K562 (cell line): ENCODE measurements around the gene VTCN1. TPM values are rescaled to one million over a fixed set of nuclear protein-coding genes. Genes with fewer than 3 reads are reported as not detected.

Experiments used
- ATAC-seq: fragments of 200-7000 bp; cut with Tn5 transposase; 3 replicates; pipeline ENCODE4 v1.9.1; 2020; ENCODE audit warnings: moderate library complexity
- BruUV-seq: library from RNA; stranded (reverse); fragments of 400-500 nt; replicated peaks from 2 replicates; lab custom pipeline; 2021; lab: Mats Ljungman, UMichigan
- CTCF ChIA-PET: fragments of 300-600 bp; formaldehyde crosslinking; extraction: SDS; loops from one replicate; lab custom pipeline; 2021; ENCODE audit warnings: low intra/inter-chr PET ratio; lab: Yijun Ruan, JAX
- POLR2A ChIA-PET: fragments of 300-600, 350-650 bp; sonication (Branson Sonifier 250); formaldehyde crosslinking; extraction: SDS; loops from one replicate; lab custom pipeline; 2021; ENCODE audit warnings: antibody characterized with exemption, inconsistent platforms; lab: Yijun Ruan, JAX
- DNase-seq, 4 experiments: peaks; one replicate each; pipeline versions ENCODE4 v3.0.0 to v3.0.0-alpha.2; 2011 to 2018; ENCODE audit warnings: low spot score in 3 of 4, mixed read lengths in 3 of 4; ENCODE audit errors: extremely low read depth in 1 of 4
- FAIRE-seq: peaks from 2 replicates; lab custom pipeline; 2011; peaks lifted over from hg19 to GRCh38; lab: Jason Lieb, UNC
- H2AFZ ChIP-seq: 2 replicates; pipeline ENCODE4 v1.6.0; 2011; ENCODE audit warnings: low read depth, low read length, control low read depth, inconsistent platforms
- H3K27ac ChIP-seq: fragments of 200-600 bp; 3 replicates; pipeline ENCODE4 v1.8.0; 2011; ENCODE audit warnings: low read depth, mild to moderate bottlenecking, control low read depth, inconsistent platforms, low read length, moderate library complexity, mixed read lengths; ENCODE audit errors: extremely low read depth
- H3K27me3 ChIP-seq, 2 experiments: fragments of 300-600 bp in 1 of 2; 2 replicates in 1 of 2; 3 replicates in 1 of 2; pipeline versions ENCODE4 v1.6.0 to v1.8.0; 2011; ENCODE audit warnings: inconsistent platforms in 2 of 2, low read length in 2 of 2, mild to moderate bottlenecking in 1 of 2, mixed read lengths in 1 of 2, moderate library complexity in 1 of 2; ENCODE audit not compliant: control insufficient read depth in 2 of 2, insufficient read depth in 2 of 2
- H3K36me3 ChIP-seq: fragments of 300-600 bp; 3 replicates; pipeline ENCODE4 v1.8.0; 2011; ENCODE audit warnings: mild to moderate bottlenecking, low read length, inconsistent platforms; ENCODE audit not compliant: control insufficient read depth, insufficient read depth
- H3K4me1 ChIP-seq, 2 experiments: fragments of 200-600 bp in 1 of 2; replicated peaks in 1 of 2; 2 replicates in 1 of 2; 3 replicates in 1 of 2; pipeline versions ENCODE4 v1.5.1 to v1.8.0; 2011; ENCODE audit warnings: inconsistent platforms in 2 of 2, low read length in 2 of 2, mild to moderate bottlenecking in 1 of 2, mixed read lengths in 1 of 2, moderate library complexity in 1 of 2; ENCODE audit not compliant: control insufficient read depth in 2 of 2, insufficient read depth in 2 of 2
- H3K4me2 ChIP-seq: 2 replicates; pipeline ENCODE4 v1.6.1; 2011; ENCODE audit warnings: low read length, control low read depth, inconsistent platforms, mixed read lengths; ENCODE audit not compliant: insufficient read depth
- H3K4me3 ChIP-seq: fragments of 200-600 bp; sonication (generic), shearing (Covaris generic); 2 replicates; pipeline ENCODE4 v1.5.1; 2016; ENCODE audit warnings: control low read depth, inconsistent platforms
- H3K79me2 ChIP-seq: fragments of 200-600 bp; 3 replicates; pipeline ENCODE4 v1.8.0; 2011; ENCODE audit warnings: low read length, inconsistent platforms; ENCODE audit not compliant: control insufficient read depth, insufficient read depth
- H3K9ac ChIP-seq, 2 experiments: 2 replicates each; pipeline versions ENCODE4 v1.6.0 to v1.6.1; 2011; ENCODE audit warnings: low read depth in 2 of 2, low read length in 2 of 2, control low read depth in 1 of 2, inconsistent platforms in 1 of 2, mild to moderate bottlenecking in 1 of 2, mixed read lengths in 1 of 2; ENCODE audit not compliant: insufficient read depth in 1 of 2
- H3K9me1 ChIP-seq: one replicate; pipeline ENCODE4 v1.6.0; 2011; ENCODE audit warnings: inconsistent platforms, mild to moderate bottlenecking, low read length, moderate library complexity; ENCODE audit not compliant: control insufficient read depth, insufficient read depth
- H3K9me3 ChIP-seq: replicated peaks from 2 replicates; pipeline ENCODE4 v1.5.1; 2011; ENCODE audit warnings: low read depth, low read length, inconsistent platforms; ENCODE audit not compliant: control insufficient read depth, insufficient read depth
- H4K20me1 ChIP-seq: replicated peaks from 2 replicates; pipeline ENCODE4 v1.6.1; 2011; ENCODE audit warnings: low read length, inconsistent platforms, mixed read lengths; ENCODE audit not compliant: control insufficient read depth, insufficient read depth
- ARID4B ChIP-seq: sonication (generic); formaldehyde crosslinking; IDR thresholded peaks from 2 replicates; pipeline ENCODE4 v1.8.0; 2022; ENCODE audit warnings: mild to moderate bottlenecking, missing genetic modification reagents
- CEBPG ChIP-seq, 3 experiments: fragments of 200-800 bp in 1 of 3; sonication (Bioruptor generic) in 1 of 3; sonication (generic) in 1 of 3; formaldehyde crosslinking in 1 of 3; IDR thresholded peaks in 2 of 3; conservative IDR thresholded peaks in 1 of 3; 2 replicates each; pipeline versions ENCODE4 v1.6.1 to v1.8.0; 2016 to 2022; ENCODE audit warnings: missing compliant biosample characterization in 2 of 3, missing genetic modification characterization in 2 of 3, mild to moderate bottlenecking in 1 of 3, missing genetic modification reagents in 1 of 3
- CTCF ChIP-seq, 3 experiments: IDR thresholded peaks in 2 of 3; conservative IDR thresholded peaks in 1 of 3; 2 replicates each; pipeline ENCODE4 v1.5.1; 2011 to 2012; ENCODE audit warnings: low read length in 3 of 3, mild to moderate bottlenecking in 3 of 3, control low read depth in 2 of 3, improper control_type of control experiment in 1 of 3, inconsistent platforms in 1 of 3, low read depth in 1 of 3, mixed read lengths in 1 of 3, moderate library complexity in 1 of 3; ENCODE audit not compliant: insufficient read depth in 2 of 3
- EP400 ChIP-seq: fragments of 450-650 bp; IDR thresholded peaks from 2 replicates; pipeline ENCODE4 v1.6.1; 2017; ENCODE audit warnings: antibody characterized with exemption, mild to moderate bottlenecking, moderate library complexity
- RAD21 ChIP-seq, 2 experiments: fragments of 250-450 bp in 1 of 2; fragments of 450-650 bp in 1 of 2; sonication (Bioruptor Pico) in 1 of 2; formaldehyde crosslinking in 1 of 2; IDR thresholded peaks in 1 of 2; conservative IDR thresholded peaks in 1 of 2; 2 replicates each; pipeline versions ENCODE4 v1.4.0 to v1.8.0; 2020 to 2022; ENCODE audit warnings: mild to moderate bottlenecking in 2 of 2, moderate library complexity in 1 of 2
- RHOXF2B ChIP-seq: fragments of 250-450 bp; sonication (Bioruptor Pico); conservative IDR thresholded peaks from 2 replicates; pipeline ENCODE4 v1.5.1; 2021
- SP1 ChIP-seq: sonication (generic); formaldehyde crosslinking; IDR thresholded peaks from 2 replicates; pipeline ENCODE4 v1.8.1; 2022; ENCODE audit warnings: mild to moderate bottlenecking, missing genetic modification reagents
- YBX1 ChIP-seq: fragments of 450-650 bp; IDR thresholded peaks from 2 replicates; pipeline ENCODE4 v1.7.1; 2016; ENCODE audit warnings: mild to moderate bottlenecking
- ZNF143 ChIP-seq: sonication (generic); formaldehyde crosslinking; IDR thresholded peaks from 2 replicates; pipeline ENCODE4 v1.9.0; 2022; ENCODE audit warnings: mild to moderate bottlenecking, missing genetic modification reagents
- ZNF668 ChIP-seq: fragments of 250-450 bp; sonication (Bioruptor Pico); IDR thresholded peaks from 2 replicates; pipeline ENCODE4 v1.8.0; 2022; ENCODE audit warnings: mild to moderate bottlenecking, inconsistent platforms
- ZNF740 ChIP-seq, 3 experiments: fragments of 200-800 bp in 1 of 3; sonication (Bioruptor generic) in 1 of 3; sonication (generic) in 1 of 3; formaldehyde crosslinking in 1 of 3; IDR thresholded peaks; 2 replicates each; pipeline versions ENCODE4 v1.6.1 to v1.8.0; 2016 to 2022; ENCODE audit warnings: mild to moderate bottlenecking in 2 of 3, missing compliant biosample characterization in 2 of 3, missing genetic modification characterization in 2 of 3, missing genetic modification reagents in 1 of 3
- WGBS: fragments of 100-300 bp; shearing (Covaris generic); methylation state at CpG from one replicate; pipeline ENCODE4 v1.1.6; 2016; ENCODE audit warnings: low coverage, mixed read lengths; ENCODE audit not compliant: insufficient coverage; ENCODE audit errors: missing lambda C conversion rate; 5-methylcytosine and 5-hydroxymethylcytosine counted together
- in situ Hi-C: fragments of 300-500 bp; cut with MboI; formaldehyde crosslinking; loops from 4 replicates; pipeline ENCODE4 v1.15.0; 2018; ENCODE audit warnings: inconsistent platforms, mixed read lengths
- intact Hi-C: fragments of 100-400 bp; cut with micrococcal nuclease; formaldehyde crosslinking; loops from 2 replicates; pipeline ENCODE4 v1.14.2; 2022
- polyA plus RNA-seq, 8 experiments: library from polyadenylated mRNA; depleted of rRNA in 4 of 8; stranded (reverse) in 5 of 8; unstranded in 3 of 8; fragments of >200 nt; fragmentation: Nextera tagmentation in 2 of 8; fragmentation: Illumina TruSeq in 1 of 8; extraction: Ambion mirVana in 2 of 8; extraction: Trizol in 1 of 8; gene quantifications; 2 replicates each; pipeline versions ENCODE4 v1.2.1 to v1.2.3, GENCODE V29; 2011 to 2014; ENCODE audit warnings: inconsistent platforms in 1 of 8, missing spikeins in 1 of 8
- total RNA-seq, 7 experiments: library from RNA; depleted of rRNA in 6 of 7; stranded (reverse); fragments of >200 nt in 6 of 7; fragmentation: Illumina TruSeq in 2 of 7; extraction: Trizol in 2 of 7; gene quantifications; 2 replicates each; pipeline versions ENCODE4 v1.2.1 to v1.2.3, GENCODE V29; 2011 to 2021; ENCODE audit warnings: low replicate concordance in 1 of 7

Gene VTCN1
- total and polyA plus RNA-seq, 9 of the 15 experiments (the other 6 are each of a cell fraction or from before 2014, with no cell fraction given), result not detected

GRCh38 chr1:117150316-117150715 is 60.4 kb downstream of the VTCN1 start:
- no peaks in the 10 kb centered on the region for H3K79me2 ChIP-seq
- H4K20me1 ChIP-seq, result no peaks in the 10 kb centered on the region
- no peak for ATAC-seq
- in situ Hi-C loops, result no loop called here
- H3K4me1 ChIP-seq, result no peaks in the 10 kb centered on the region
- WGBS, result 0% methylated on average over 2 of the region's 2 CpGs
- no peak overlapping the region for H3K27ac ChIP-seq
- no peak overlapping the region for H3K4me3 ChIP-seq
- H3K36me3 ChIP-seq, result no peaks in the 10 kb centered on the region
- H3K27me3 ChIP-seq, result peaks cover 11 to 20% of the 10 kb centered on the region in 2 experiments; a peak in 4 of 5 replicates
- no peaks in the 10 kb centered on the region for H3K9me3 ChIP-seq
- H3K9me1 ChIP-seq, result no peaks in the 10 kb centered on the region
- FAIRE-seq, result no peak
- no peak for DNase-seq
- ChIA-PET POLR2A (no interaction called here), CTCF (interaction anchor here (0.6 kb wide), 1 partner anchor 181 kb away, joined by 3 read pairs; no protein-coding TSS in a partner anchor)
- no peak overlapping the region for H3K4me2 ChIP-seq
- H2AFZ ChIP-seq, result no peak overlapping the region
- intact Hi-C loops, result no loop called here
- no TSS peak for BruUV-seq
- H3K9ac ChIP-seq, result no peak overlapping the region
- no peak for TF ChIP-seq ARID4B (CRISPR knock-in tag)
- no peak for TF ChIP-seq ZNF143 (CRISPR knock-in tag)
- peak in 1 of 2 experiments; percentile 22; a peak in 1 of 4 replicates for TF ChIP-seq RAD21 (CRISPR knock-in tag; conservative IDR thresholded peaks at IDR 0.05 in 1 of 2, IDR thresholded peaks at IDR 0.05 in 1 of 2)
- TF ChIP-seq RHOXF2B, result no peak
- TF ChIP-seq CTCF (IDR thresholded peaks at IDR 0.05 in 2 of 3, conservative IDR thresholded peaks at IDR 0.05 in 1 of 3; ENCODE audit: insufficient read depth in 2 of 3, low read depth in 1 of 3, low read length in 3 of 3), result peak in 1 of 3 experiments; percentile 17; a peak in 1 of 6 replicates
- TF ChIP-seq YBX1, result no peak
- TF ChIP-seq ZNF740 (CRISPR knock-in tag; IDR thresholded peaks at IDR 0.05), result no peak
- TF ChIP-seq ZNF740 (tag; IDR thresholded peaks at IDR 0.05), result no peak
- no peak for TF ChIP-seq EP400
- no peak for TF ChIP-seq SP1
- TF ChIP-seq CEBPG (CRISPR knock-in tag; IDR thresholded peaks at IDR 0.05), result no peak
- TF ChIP-seq CEBPG (tag; conservative IDR thresholded peaks at IDR 0.05 in 1 of 2, IDR thresholded peaks at IDR 0.05 in 1 of 2), result 0 out of 4 replicates have a peak, but pooled peaks of 1 of the 2 experiments have one; percentile 10
- TF ChIP-seq ZNF668 (CRISPR knock-in tag), result no peak
